K562 (cell line): ENCODE results near the gene ITGAE.

Experiments
- AFF4 ChIP-seq: sonication (generic); formaldehyde crosslinking; IDR thresholded peaks from 2 replicates; pipeline ENCODE4 v1.8.0; 2023; ENCODE audit warnings: mild to moderate bottlenecking, missing genetic modification reagents
- CHD4 ChIP-seq: fragments of 200-600 bp; sonication (generic); IDR thresholded peaks from 3 replicates; pipeline ENCODE4 v1.6.1; 2012; ENCODE audit warnings: low read depth, mild to moderate bottlenecking, mixed read lengths, low read length, inconsistent platforms; ENCODE audit not compliant: insufficient read depth, insufficient replicate concordance, poor library complexity, severe bottlenecking
- DNMT1 ChIP-seq: fragments of 450-650 bp; IDR thresholded peaks from 2 replicates; pipeline ENCODE4 v1.6.1; 2016; ENCODE audit warnings: antibody characterized with exemption, mild to moderate bottlenecking
- FOSL1 ChIP-seq: fragments of 200-800 bp; sonication (Bioruptor generic); conservative IDR thresholded peaks from 2 replicates; pipeline ENCODE4 v1.6.1; 2016; ENCODE audit warnings: missing genetic modification characterization, missing compliant biosample characterization
- HCFC1 ChIP-seq: IDR thresholded peaks from 2 replicates; pipeline ENCODE4 v1.6.1; 2012; ENCODE audit warnings: low read depth, low read length, improper control_type of control experiment
- JUN ChIP-seq, 2 experiments: sonication (generic) in 1 of 2; formaldehyde crosslinking in 1 of 2; IDR thresholded peaks; 2 replicates each; pipeline versions ENCODE4 v1.6.1 to v1.8.0; 2012 to 2022; ENCODE audit warnings: borderline replicate concordance in 2 of 2, mild to moderate bottlenecking in 2 of 2, improper control_type of control experiment in 1 of 2, low read depth in 1 of 2, low read length in 1 of 2, missing genetic modification reagents in 1 of 2
- KAT2B ChIP-seq: IDR thresholded peaks from one replicate; pipeline ENCODE4 v1.6.1; 2012; ENCODE audit warnings: low read depth, mild to moderate bottlenecking, control low read depth, inconsistent platforms, low read length, moderate library complexity
- KLF1 ChIP-seq: fragments of 450-650 bp; IDR thresholded peaks from 2 replicates; pipeline ENCODE4 v1.6.1; 2016; ENCODE audit warnings: missing genetic modification characterization, missing compliant biosample characterization
- MTA2 ChIP-seq: fragments of 450-650 bp; IDR thresholded peaks from 2 replicates; pipeline ENCODE4 v1.6.1; 2016; ENCODE audit warnings: low read depth
- POLR2A ChIP-seq: fragments of 450-650 bp; conservative IDR thresholded peaks from 2 replicates; pipeline ENCODE4 v1.6.1; 2016
- ZNF561 ChIP-seq: fragments of 450-650 bp; formaldehyde crosslinking; conservative IDR thresholded peaks from 2 replicates; pipeline ENCODE4 v1.4.0; 2020; ENCODE audit warnings: mild to moderate bottlenecking, moderate library complexity
- TF ChIP-seq, protein P1 (sequence below), 3 experiments: IDR thresholded peaks in 2 of 3; conservative IDR thresholded peaks in 1 of 3; 2 replicates each; pipeline ENCODE4 v1.5.1; 2011 to 2012; ENCODE audit warnings: low read length in 3 of 3, mild to moderate bottlenecking in 3 of 3, control low read depth in 2 of 3, improper control_type of control experiment in 1 of 3, inconsistent platforms in 1 of 3, low read depth in 1 of 3, mixed read lengths in 1 of 3, moderate library complexity in 1 of 3; ENCODE audit not compliant: insufficient read depth in 2 of 3

DNA sequence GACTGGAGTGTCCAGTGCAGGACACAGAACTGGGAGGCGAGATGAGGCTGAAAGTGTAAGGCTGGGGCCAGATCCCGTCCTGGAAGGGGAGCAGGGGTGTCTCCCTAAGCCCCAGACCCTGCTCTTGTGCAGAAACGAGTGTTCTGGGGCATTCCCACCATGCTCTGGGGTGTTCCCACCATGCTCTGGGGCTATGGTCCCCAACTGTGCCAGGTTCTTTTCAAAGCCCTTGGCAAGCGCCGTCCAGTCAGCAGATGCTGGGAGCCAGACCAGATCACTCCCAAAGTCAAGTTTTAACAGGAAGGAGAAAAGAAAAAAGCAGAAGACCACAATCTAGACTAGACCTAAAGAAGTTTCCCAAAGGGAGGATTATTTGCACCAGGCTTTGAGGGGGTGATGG, 135.2 kb downstream of the ITGAE start:
- no peak for TF ChIP-seq POLR2A
- no peak for TF ChIP-seq HCFC1
- TF ChIP-seq AFF4, result no peak
- TF ChIP-seq FOSL1 (tag), result no peak
- no peak for TF ChIP-seq JUN (IDR thresholded peaks at IDR 0.05; ENCODE audit: borderline replicate concordance, low read depth, low read length)
- TF ChIP-seq JUN (CRISPR knock-in tag; IDR thresholded peaks at IDR 0.05; ENCODE audit: borderline replicate concordance), result no peak
- TF ChIP-seq, protein P1, sequence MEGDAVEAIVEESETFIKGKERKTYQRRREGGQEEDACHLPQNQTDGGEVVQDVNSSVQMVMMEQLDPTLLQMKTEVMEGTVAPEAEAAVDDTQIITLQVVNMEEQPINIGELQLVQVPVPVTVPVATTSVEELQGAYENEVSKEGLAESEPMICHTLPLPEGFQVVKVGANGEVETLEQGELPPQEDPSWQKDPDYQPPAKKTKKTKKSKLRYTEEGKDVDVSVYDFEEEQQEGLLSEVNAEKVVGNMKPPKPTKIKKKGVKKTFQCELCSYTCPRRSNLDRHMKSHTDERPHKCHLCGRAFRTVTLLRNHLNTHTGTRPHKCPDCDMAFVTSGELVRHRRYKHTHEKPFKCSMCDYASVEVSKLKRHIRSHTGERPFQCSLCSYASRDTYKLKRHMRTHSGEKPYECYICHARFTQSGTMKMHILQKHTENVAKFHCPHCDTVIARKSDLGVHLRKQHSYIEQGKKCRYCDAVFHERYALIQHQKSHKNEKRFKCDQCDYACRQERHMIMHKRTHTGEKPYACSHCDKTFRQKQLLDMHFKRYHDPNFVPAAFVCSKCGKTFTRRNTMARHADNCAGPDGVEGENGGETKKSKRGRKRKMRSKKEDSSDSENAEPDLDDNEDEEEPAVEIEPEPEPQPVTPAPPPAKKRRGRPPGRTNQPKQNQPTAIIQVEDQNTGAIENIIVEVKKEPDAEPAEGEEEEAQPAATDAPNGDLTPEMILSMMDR (IDR thresholded peaks at IDR 0.05 in 2 of 3, conservative IDR thresholded peaks at IDR 0.05 in 1 of 3; ENCODE audit: insufficient read depth in 2 of 3, low read depth in 1 of 3, low read length in 3 of 3), result no peak
- TF ChIP-seq ZNF561 (CRISPR knock-in tag), result no peak
- no peak for TF ChIP-seq MTA2
- TF ChIP-seq KAT2B, result no peak
- no peak for TF ChIP-seq CHD4
- TF ChIP-seq KLF1 (tag), result no peak
- no peak for TF ChIP-seq DNMT1
